Germinal center (tissue), 1 donor: ENCODE results near the gene RBM42.

ENCODE experiments used
- DNase-seq: peaks from one replicate; pipeline ENCODE4 v3.0.0; 2012; ENCODE audit warnings: mixed read lengths, low spot score

RBM42 gene

DNA sequence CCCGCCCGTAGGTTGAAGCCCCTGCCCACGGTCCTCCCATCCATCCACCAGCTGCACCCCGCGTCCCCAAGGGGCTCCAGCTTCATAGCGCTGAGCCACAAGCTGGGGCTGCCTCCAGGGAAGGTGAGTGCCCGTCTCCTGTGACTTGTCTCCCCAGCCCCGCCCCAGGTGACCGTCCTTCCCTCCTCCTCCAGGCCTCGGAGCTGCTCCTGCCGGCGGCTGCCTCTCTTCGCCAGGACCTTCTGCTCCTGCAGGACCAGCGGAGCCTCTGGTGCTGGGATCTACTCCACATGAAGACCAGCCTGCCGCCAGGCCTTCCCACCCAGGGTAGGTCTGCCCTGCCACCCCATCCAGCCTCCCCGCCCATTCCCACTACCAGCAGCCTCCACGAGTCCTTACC is 8.8 kb upstream of the RBM42 start:
- no peak for DNase-seq

DNA sequence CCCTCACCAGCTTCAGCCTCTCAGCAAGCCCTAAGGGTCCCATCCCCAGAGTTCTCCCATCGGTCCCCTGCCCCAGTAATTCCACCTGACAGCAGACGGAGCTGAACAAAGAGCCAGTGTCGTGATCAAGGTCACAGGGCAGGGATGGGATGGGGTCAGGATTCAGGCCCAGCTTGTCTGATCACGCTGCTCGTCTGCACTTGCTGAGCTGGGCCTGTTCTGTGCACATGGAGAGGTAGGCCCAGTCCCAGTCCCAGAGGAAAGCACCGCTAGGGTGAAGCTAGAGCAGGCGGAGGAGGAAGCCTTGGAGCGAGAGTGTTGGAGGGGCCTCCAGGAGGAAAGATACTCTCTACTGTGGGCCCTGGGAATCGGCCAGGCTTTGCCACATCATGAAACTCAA is 7.1 kb upstream of the RBM42 start:
- DNase-seq = no peak

DNA sequence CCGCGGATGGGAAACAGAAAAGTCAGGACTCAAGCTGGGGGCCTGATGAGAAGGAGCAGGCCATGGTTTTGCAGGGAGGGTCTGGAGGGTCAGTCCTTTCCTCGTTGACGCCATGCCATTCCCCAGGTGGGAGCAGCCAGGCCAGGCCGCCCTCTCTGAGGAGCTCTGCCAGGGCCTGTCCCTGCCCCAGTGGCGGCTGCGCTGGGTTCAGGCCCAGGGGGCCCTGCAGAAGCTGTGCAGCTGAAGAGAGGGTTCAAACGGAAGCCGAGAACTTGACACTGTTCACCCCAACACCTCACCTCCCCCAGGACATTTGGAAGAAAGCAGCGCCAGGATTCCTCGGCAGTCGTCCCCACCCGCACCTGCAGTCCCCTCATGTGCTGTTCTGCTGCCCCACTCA is 6.1 kb upstream of the RBM42 start:
- no peak for DNase-seq

DNA sequence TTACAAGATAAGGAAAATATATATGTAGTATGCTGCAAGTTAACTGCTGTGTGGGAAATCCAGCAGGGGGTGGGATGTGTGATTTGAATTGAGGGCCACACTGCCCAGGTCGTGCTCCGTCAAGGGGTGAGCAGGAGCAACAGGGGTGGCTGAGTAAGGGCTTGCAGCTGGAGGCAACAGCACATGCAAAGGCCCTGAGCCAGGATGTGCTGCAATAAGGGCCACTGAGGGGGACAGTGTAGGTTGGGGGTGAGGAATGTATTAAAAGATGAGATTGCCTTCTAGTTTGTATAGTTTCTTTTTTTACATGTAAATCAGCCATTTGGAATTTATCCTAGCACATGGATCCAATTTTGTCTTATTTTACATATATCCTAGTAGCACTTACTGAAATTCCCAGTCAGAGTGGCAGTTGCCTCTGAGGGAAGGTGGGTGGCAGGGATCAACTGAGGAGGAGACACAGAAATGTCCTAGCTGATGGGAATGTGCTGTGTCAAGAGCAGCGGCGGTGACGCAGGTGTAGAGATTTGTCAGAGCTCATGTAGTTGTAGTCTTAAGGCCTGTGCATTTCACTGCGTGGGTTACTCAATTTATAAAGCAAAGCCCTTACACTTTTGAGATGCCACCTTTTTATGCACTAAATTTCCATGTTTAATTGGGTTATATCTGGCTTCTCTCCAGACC is 5.4 kb upstream of the RBM42 start:
- no peak for DNase-seq

DNA sequence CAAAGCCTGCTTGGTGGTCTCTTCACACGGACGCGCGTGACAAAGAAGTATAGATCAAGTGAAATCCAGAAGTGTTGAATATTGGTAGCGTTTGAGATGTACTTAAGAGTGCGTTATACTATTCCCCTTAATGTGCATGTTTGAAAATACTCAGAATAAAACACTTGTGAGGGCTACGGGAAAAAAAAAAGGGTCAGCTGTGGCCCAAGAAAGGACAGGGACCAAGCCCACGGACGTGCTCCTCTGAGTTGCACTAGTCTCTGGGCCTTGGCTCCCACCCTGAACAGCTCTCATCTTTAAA is 622 bp upstream of the RBM42 start:
- DNase-seq = no peak

DNA sequence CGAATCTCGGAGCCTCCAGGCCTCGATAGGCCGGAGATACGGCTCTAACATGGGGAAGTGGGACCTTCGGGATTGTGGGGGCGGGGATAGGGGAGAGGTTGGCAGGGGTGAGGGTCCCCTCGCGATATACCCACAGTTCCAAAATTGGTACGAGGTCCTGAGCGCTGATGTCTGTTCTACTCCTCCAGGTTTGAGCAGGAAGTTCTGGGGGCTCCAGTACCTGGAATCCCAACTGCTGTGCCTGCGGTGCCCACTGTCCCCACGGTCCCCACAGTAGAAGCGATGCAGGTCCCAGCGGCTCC is 447 bp downstream of the RBM42 start:
- DNase-seq = no peak

DNA sequence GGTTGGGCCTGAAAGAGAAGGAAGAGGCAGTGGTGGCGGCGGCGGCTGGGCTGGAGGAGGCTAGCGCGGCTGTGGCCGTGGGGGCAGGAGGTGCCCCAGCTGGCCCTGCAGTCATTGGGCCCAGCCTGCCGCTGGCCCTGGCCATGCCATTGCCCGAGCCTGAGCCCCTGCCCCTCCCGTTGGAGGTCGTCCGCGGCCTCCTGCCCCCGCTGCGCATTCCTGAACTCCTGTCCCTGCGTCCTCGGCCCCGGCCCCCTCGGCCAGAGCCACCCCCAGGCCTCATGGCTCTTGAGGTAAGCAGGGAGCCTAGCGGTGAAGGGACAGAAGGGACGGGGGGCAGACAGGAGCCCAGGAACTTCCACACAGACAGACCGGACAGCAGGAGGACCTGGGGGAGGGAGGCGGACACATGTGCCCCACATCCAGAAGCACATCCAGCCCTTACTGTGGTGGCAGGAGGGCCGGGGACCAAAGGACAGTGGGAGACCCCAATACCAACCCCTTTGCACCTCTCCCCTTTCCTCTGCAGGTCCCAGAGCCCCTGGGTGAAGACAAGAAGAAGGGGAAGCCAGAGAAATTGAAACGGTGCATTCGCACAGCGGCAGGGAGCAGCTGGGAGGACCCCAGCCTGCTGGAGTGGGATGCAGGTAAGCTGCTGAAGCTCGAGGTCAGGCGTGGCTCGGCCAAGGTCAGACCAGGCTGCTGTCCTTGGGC is 5.0 kb downstream of the RBM42 start:
- no peak for DNase-seq

DNA sequence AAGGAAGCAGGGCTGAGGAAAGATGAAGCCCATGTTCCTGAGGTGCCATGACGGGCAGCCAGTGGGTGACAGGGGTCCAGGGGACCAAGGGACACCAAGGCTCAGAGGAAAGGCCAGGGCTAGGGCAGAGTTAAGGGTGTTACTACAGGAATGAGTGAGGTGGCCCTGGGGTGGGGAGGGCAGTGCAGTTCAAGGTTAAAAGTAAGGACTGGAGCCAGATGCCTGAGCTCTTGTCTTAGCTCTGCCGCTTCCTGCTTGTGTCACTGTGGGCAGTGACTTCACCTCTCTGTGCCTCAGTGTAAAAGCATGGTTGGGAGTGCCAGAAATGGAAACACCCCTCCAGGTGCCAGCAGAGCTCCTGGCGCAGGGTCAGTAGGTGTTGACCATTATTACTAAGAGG is 7.8 kb downstream of the RBM42 start:
- no peak for DNase-seq

DNA sequence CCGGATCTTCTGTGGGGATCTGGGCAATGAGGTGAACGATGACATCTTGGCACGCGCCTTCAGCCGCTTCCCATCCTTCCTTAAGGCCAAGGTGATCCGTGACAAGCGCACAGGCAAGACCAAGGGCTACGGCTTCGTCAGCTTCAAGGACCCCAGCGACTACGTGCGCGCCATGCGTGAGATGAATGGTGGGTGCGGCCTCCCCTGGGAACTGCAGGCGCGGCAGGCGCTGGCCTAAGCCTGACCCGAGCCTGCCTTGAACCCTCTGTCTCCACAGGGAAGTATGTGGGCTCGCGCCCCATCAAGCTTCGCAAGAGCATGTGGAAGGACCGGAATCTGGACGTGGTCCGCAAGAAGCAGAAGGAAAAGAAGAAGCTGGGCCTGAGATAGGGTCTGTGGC is 8.3 kb downstream of the RBM42 start:
- no peak for DNase-seq

DNA sequence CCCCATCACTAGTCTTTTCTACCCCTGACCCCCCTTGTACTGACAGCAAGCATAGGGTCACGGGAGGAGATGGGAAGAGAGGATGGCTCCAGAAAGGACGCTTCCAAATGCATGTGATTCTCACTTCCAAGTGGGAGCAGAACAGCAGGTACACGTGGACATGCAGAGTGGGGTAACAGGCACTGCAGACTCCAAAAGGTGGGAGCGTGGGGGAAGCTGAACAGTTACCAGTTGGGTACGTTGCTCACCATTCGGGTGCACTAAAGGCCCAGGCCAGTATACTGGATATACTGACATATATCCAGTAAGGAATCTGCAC is 10.4 kb downstream of the RBM42 start:
- DNase-seq = no peak

DNA sequence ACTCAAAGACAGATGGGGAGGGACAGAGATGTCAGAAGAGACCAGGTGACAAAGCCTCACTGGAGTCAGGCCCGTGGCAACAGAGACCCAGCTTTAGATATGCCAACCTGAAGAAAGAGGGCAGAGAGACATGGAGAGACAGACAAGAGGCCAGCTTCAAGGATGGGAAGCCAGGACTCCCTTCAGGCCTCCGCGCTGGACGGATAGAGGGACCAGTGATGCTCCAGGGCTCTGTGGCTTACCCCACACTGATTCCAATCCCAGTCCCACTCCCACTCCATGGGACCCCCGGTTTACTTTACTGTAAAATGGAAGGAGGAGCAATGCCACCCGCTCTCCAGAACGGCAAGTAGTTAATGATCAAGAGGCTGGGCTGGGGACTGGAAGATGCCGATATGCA is 11.0 kb downstream of the RBM42 start:
- DNase-seq = no peak

DNA sequence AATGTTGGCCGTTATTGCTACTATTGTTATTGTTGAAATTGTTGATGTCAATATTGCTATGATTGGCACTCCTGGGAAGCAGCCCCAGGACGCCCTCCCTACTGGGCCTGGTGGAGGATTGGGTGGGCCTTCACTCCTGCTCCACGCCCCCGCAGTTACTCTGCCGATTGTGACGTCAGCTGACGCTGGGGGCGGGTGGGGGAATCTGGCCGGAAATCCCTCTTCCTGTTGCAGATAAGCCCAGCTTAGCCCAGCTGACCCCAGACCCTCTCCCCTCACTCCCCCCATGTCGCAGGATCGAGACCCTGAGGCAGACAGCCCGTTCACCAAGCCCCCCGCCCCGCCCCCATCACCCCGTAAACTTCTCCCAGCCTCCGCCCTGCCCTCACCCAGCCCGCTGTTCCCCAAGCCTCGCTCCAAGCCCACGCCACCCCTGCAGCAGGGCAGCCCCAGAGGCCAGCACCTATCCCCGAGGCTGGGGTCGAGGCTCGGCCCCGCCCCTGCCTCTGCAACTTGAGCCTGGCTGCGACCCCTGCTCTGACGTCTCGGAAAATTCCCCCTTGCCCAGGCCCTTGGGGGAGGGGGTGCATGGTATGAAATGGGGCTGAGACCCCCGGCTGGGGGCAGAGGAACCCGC is 12.8 kb downstream of the RBM42 start, which contains the start of gene ETV2:
Gene ETV2, plus strand, starts transcription at position 231 of the 637 bp plus-strand sequence. CDS start 716 bp downstream, outside the sequence.
- peak; percentile 59 for DNase-seq

DNA sequence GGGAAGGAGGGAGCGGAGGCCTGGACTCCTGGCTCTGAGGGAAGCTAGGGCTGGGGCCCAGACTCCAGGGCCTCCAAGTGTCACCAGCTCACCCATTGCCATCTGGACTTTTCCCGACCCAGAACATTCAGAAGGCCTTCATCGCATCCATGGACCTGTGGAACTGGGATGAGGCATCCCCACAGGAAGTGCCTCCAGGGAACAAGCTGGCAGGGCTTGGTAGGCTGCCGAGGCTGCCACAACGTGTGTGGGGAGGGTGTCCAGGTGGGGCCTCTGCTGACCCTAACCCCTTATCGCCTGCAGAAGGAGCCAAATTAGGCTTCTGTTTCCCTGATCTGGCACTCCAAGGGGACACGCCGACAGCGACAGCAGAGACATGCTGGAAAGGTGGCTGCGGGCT is 13.5 kb downstream of the RBM42 start:
- no peak for DNase-seq

DNA sequence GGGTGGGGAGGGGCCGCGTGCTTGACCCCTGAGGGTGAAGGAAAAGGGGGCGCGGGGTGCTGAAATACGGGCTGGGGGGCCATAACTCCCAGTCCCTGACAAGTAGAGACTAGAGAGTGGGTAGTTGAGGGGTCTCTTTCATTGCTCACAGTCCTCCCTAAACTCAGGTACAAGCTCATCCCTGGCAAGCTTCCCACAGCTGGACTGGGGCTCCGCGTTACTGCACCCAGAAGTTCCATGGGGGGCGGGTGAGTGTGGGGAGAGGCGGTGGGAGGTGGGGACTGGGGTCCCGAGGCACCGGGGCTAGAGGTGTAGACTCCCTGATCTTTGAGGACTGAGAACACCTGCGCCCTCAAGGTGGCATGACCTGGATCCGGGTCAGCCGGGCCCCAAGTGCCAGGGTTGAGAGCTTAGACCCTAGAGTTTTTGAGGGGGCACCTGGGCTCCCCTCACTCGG is 14.0 kb downstream of the RBM42 start:
- DNase-seq = no peak

DNA sequence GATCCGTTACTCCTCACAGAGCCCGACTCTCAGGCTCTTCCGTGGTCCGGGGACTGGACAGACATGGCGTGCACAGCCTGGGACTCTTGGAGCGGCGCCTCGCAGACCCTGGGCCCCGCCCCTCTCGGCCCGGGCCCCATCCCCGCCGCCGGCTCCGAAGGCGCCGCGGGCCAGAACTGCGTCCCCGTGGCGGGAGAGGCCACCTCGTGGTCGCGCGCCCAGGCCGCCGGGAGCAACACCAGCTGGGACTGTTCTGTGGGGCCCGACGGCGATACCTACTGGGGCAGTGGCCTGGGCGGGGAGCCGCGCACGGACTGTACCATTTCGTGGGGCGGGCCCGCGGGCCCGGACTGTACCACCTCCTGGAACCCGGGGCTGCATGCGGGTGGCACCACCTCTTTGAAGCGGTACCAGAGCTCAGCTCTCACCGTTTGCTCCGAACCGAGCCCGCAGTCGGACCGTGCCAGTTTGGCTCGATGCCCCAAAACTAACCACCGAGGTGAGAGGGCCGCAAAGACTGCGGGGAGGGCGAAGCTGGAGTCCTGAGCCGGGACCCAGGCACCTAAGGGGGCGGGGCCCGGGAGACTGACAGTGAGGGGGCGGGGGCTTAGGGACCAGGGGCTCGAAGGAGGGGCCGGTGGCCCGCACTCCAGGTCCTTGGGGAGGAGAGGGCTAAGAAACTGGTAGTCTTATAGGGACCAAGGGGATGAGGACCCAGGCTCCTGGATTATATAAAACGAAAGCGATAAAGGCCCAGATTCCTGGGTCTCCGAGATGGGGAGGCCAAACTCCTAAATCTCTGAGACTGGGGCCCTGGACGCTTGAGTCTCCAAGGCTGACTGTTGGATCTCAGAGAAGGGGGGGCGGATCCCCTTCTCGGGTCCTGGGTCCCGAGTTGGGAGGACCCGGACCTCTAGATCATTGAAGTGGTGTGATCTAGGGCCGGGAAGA is 14.7 kb downstream of the RBM42 start:
- DNase-seq = peak; percentile 90

DNA sequence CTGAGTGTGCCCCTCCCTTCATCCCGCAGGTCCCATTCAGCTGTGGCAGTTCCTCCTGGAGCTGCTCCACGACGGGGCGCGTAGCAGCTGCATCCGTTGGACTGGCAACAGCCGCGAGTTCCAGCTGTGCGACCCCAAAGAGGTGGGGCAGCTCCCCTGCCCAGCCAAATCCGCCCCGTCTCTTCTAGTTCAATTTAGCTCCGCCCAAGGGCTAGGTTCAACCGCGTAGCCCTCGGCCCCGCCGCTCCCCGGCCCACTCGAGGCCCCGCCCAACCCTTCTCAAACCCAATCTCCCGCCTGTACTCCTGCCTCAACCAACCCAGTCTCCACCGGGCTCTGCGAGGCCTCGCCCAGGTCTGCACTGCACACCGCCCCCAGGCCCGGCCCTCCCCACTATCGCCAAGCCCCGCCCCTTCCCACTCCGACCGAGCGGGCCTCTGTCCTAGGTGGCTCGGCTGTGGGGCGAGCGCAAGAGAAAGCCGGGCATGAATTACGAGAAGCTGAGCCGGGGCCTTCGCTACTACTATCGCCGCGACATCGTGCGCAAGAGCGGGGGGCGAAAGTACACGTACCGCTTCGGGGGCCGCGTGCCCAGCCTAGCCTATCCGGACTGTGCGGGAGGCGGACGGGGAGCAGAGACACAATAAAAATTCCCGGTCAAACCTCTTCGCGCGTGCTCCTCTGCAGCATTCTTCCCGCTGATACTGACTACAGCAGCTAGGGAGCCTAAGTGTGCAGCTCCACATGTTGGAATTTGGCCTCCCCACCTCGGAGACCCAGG is 15.6 kb downstream of the RBM42 start:
- DNase-seq = peak; percentile 97

DNA sequence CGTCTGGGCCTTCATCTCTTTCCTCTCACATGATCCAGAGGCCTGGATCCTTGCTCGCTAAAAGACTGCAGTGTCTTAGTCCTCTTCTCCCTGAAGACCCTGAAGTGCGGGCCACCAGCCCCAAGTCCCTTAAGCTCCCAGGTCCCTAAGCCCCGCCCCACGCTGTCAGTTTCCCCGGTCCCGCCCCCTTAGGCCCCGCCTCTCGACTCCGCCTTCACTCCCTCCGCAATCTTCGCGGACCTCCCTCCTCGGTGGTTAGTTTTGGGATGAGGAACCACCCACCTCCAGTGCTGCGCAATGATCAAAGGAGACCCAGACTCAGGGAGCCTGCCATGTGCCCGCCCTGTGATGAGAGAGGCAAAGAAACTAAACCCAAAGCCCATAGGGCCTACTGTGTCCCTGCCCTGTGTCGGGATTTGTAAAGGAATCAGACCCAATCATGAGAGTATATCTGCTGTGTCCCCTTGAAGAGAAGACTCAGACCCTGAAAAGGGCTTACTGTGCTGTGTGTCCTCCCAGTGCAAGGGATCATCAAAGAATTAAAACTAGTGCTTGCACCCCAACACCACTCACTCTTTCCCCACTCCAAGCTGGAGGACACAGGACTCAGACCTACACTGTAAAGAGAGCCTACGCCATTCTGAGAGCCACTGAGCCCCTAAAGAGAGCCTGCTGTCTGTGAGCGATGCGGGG is 16.3 kb downstream of the RBM42 start:
- DNase-seq = peak; percentile 76

DNA sequence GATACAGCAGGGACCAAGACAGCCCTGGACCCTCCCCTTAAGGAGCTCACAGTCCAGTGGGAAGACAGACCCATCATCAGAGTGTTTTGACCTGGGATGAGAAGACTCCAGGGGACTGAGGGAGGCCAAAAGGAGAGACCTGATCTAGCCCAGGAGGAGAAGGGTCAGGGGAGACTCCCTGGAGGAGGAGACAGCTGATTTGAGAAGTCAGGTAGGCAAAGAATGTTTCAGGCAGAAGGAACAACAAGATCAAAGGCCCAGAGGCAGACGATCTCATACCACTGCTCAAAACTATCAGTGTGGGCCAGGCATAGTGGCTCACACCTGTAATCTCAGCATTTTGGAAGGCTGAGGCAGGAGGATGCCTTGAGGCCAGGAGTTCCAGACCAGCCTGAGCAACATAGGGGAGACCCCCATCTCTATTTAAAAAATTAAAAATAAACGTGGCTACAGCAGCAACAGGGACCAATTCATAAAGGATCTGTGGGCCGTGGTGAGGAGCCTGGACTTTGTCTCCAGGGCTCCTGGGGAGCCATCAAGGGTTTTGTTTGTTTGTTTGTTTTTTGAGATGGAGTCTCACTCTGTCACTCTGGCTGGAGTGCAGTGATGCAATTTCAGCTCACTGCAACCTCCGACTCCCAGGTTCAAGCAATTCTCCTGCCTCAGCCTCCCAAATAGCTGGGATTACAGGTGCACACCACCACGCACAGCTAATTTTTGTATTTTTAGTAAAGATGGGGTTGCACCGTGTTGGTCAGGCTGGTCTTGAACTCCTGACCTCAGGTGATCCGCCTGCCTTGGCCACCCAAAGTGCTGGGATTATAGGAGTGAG is 17.1 kb downstream of the RBM42 start:
- DNase-seq = no peak

DNA sequence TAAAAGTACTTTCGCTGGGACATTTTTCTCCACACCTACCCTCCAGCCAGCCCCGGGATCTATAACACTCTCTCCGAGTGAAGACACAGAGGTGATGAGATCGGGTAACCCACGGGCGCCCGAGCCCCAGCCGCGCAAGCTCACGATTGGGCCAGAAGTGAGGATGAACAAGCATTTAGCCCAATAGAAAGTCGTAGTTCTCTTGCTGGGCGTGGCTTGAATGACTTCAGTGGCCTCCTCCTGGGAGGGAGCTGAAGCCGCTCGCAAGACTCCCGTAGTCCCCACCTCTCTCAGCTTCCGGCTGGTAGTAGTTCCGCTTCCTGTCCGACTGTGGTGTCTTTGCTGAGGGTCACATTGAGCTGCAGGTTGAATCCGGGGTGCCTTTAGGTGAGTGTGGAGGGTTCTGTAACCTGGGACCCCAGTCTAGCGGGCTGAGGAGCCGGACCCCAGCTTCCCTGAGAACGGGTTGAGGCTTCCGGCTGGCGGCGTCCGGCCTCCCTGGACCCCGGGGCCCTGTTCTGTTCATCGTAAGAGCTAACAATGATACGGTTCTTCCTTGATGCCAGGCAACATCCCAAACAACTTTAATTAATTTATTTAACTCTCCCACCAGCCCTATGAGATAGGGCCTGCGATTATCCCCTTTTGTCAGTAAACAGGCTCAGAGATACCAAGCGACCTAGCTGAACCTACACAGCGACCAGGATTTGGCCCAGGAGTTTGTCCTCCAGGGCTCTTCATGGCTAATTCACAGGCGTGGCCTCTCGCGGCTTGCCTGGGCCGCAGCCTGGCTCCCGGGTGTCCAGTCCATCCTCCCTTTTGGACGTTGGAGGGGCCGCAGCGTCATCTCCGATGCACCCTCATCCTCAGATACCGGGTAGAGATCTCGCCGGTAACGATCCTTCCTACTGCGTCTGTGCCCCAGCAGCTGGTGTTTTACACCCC is 19.5 kb downstream of the RBM42 start, which contains the start of gene COX6B1:
Gene COX6B1, plus strand, starts transcription at position 307 of the 945 bp plus-strand sequence. CDS start 2,921 bp downstream, outside the sequence.
- DNase-seq = peak; percentile 97
